A375 (cell line): ENCODE results near the gene HMOX1. TPM values are rescaled to one million over a fixed set of nuclear protein-coding genes. Genes with fewer than 3 reads are reported as not detected.

ENCODE experiments used
- small RNA-seq: library from RNA; depleted of rRNA; stranded (forward); fragments of <200 nt; gene quantifications from one replicate; pipeline ENCODE3, GENCODE V24; 2014
- total RNA-seq: library from RNA; depleted of rRNA; stranded (reverse); fragments of >200 nt; shearing (Covaris generic); gene quantifications from 2 replicates; pipeline ENCODE4 v1.2.3, GENCODE V29; 2014; rRNA removed

The HMOX1 gene, protein sequence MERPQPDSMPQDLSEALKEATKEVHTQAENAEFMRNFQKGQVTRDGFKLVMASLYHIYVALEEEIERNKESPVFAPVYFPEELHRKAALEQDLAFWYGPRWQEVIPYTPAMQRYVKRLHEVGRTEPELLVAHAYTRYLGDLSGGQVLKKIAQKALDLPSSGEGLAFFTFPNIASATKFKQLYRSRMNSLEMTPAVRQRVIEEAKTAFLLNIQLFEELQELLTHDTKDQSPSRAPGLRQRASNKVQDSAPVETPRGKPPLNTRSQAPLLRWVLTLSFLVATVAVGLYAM
- 6.5 and 7.7 TPM in 2 replicates for total RNA-seq

DNA sequence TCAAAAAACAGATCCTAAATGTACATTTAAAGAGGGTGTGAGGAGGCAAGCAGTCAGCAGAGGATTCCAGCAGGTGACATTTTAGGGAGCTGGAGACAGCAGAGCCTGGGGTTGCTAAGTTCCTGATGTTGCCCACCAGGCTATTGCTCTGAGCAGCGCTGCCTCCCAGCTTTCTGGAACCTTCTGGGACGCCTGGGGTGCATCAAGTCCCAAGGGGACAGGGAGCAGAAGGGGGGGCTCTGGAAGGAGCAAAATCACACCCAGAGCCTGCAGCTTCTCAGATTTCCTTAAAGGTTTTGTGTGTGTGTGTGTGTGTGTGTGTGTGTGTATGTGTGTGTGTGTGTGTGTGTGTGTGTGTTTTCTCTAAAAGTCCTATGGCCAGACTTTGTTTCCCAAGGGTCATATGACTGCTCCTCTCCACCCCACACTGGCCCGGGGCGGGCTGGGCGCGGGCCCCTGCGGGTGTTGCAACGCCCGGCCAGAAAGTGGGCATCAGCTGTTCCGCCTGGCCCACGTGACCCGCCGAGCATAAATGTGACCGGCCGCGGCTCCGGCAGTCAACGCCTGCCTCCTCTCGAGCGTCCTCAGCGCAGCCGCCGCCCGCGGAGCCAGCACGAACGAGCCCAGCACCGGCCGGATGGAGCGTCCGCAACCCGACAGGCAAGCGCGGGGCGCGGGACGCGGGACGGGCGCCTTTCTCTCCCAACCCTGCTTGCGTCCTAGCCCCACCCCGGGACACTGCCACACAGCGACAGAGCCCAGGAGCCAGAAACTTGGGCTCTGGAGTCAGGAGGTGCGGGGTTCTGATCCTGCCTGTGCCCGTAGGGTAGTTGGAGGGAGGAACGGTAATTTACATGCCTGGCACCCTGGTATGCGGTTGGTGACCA lies at the start of gene HMOX1:
Gene HMOX1 (plus strand): TSS at position 560 of the 887 bp plus-strand sequence. CDS start 78 bp downstream, at position 638.

DNA sequence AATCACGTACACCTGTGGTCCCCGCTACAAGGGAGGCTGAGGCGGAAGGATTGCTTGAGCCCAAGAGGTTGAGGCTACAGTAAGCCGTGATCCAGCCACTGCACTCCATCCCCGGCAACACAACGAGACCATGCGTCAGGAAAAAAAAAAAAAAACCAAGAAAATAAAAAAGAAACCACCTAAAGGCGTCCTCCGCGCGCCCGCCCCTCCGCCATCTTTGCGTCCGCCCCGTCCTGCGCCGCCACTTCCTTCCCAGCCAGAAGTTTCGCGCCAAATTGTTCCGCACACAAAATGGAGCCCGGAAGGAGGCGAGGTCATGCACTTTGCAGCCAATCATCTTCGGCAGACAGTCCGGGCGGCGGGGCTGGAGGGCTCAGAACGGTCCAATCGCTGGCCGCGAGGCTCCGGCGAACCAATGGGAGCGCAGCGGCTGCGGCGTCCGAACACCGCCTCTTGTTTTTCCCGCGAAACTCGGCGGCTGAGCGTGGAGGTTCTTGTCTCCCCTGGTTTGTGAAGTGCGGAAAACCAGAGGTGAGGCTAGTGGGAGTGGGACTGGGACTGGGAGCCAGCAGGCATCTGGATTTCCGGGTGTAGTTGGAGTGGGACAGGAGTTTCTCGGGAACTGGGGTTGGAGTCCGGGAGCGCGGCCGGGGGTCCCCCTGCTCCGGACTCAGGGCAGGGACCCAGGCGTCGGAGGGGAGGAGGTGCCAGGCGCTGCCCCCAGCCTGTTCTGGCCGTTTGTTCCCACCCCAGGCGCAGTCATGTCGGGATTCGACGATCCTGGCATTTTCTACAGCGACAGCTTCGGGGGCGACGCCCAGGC lies 19.0 kb downstream of the HMOX1 start, which contains the start of gene MCM5:
Gene MCM5 (plus strand): TSS at position 463 of the 823 bp plus-strand sequence. CDS start 299 bp downstream, at position 762.

Small RNA genes lying within 50 kb of the gene (small RNA-seq; reads per million reads assigned to genes)
- gene MIR3909 (not detected), gene MIR6069 (not detected)

Other genes with a start within 250 kb of the HMOX1 start
- 18.1 and 25.7 TPM in 2 replicates for gene HMGXB4, start 123.6 kb upstream of the HMOX1 start, total RNA-seq
- 17.9 and 19.0 TPM in 2 replicates for gene TOM1, start 81.2 kb upstream of the HMOX1 start, total RNA-seq
- 84.6 and 111 TPM in 2 replicates for gene MCM5, start 19.0 kb downstream of the HMOX1 start, total RNA-seq
- 0.16 TPM in 1 of 2 replicates, not detected in the other for gene RASD2, start 159.7 kb downstream of the HMOX1 start, total RNA-seq
- gene MB, start 236.2 kb downstream of the HMOX1 start, total RNA-seq: not detected in 2 replicates